ENCODE measurements around the gene TOB2. TPM values are rescaled to one million over a fixed set of nuclear protein-coding genes. Genes with fewer than 3 reads are reported as not detected.

TOB2 gene
- total RNA-seq, 1 donor from 2014 or later, result 33.4 TPM

- DNase-seq (ENCODE audit: low read depth), result no peak
- no peak for TF ChIP-seq CTCF (conservative IDR thresholded peaks at IDR 0.05; ENCODE audit: low read depth, low read length)
- no peak overlapping the region for H3K4me3 ChIP-seq (ENCODE audit: low read depth, low read length)
Measured at GRCh38 chr22:41384128-41384527, 62.5 kb downstream of the TOB2 start.

Other genes starting within 250 kb of the TOB2 start
- gene L3MBTL2, start 241.5 kb downstream of the TOB2 start, total RNA-seq, result 16.1 and 21.5 TPM in 2 replicates
- gene CHADL, start 205.9 kb downstream of the TOB2 start, total RNA-seq, result 0.87 and 1.3 TPM in 2 replicates
- 251 and 275 TPM in 2 replicates for gene RANGAP1, start 160.6 kb downstream of the TOB2 start, total RNA-seq
- 55.6 and 75.5 TPM in 2 replicates for gene ZC3H7B, start 145.3 kb downstream of the TOB2 start, total RNA-seq
- 0.81 and 1.8 TPM in 2 replicates for gene TEF, start 64.9 kb downstream of the TOB2 start, total RNA-seq
- gene PHF5A, start 21.9 kb upstream of the TOB2 start, total RNA-seq, result 61.1 and 82.3 TPM in 2 replicates
- gene ACO2, start 22.3 kb upstream of the TOB2 start, total RNA-seq, result 58.8 and 81.8 TPM in 2 replicates
- 9.5 and 17.0 TPM in 2 replicates for gene POLR3H, start 97.7 kb upstream of the TOB2 start, total RNA-seq
- gene CSDC2, start 114.2 kb upstream of the TOB2 start, total RNA-seq, result 3.6 and 4.3 TPM in 2 replicates
- gene PMM1, start 143.0 kb upstream of the TOB2 start, total RNA-seq, result 34.1 and 61.2 TPM in 2 replicates
- gene DESI1, start 174.2 kb upstream of the TOB2 start, total RNA-seq, result 21.8 and 180 TPM in 2 replicates
- 368 and 606 TPM in 2 replicates for gene XRCC6, start 174.5 kb upstream of the TOB2 start, total RNA-seq
- 183 and 246 TPM in 2 replicates for gene SNU13, start 242.1 kb upstream of the TOB2 start, total RNA-seq